Measurements from ENCODE around the gene KCNE1. TPM values are rescaled to one million over a fixed set of nuclear protein-coding genes. Genes with fewer than 3 reads are reported as not detected.
"Not testable (repeated sequence)": the region's sequence is repeated elsewhere in the genome, so short reads cannot be mapped to it uniquely, and the experiment has no call there.

KCNE1 gene
- 1 to 10 TPM; 2.3 to 7.2 TPM for total RNA-seq
- polyA plus RNA-seq = 1 to 10 TPM in 1 of 2 donors, under 1 TPM in 1; 0.28 to 2.6 TPM
- long read RNA-seq, donor 1, partial matches to known transcripts = 0 of 2 reads
- long read RNA-seq, donor 1, other reads (novel, unspliced or antisense) = 1 of 2 reads
- long read RNA-seq, donor 2, partial matches to known transcripts = 1 of 2 reads
- long read RNA-seq, donor 2, other reads (novel, unspliced or antisense) = 1 of 2 reads

DNA sequence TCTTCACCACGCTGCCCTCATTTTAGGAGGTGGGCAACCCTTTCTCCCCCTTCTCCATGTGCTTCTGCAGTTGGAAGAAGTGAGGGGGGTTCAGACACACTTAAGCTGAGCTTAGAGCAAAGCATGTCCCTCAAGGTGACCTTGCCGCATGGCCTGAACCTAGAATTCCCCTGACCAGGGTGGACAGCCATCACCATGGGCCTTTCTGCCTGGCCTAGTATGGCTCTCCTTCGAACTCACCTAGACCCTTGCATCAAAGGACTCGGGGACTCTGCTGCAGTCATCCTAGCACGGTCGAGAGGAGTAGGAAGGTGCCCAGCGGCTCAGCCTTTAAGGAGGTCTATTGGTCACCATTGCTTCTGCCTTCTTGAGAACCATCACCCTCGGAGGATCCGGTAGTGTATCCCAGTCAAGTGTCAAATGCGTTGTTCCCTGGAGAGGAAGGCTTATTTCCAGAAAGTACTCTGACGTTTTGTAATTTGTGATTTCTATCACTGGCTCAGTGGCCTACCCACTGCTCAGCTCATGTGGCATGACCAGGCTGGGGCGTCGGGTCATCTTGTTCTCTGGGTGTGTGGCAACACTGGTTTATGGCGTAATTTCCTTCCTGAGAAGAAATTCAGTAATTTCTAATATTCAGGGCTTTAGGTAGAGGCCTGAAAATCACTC, at the start of gene KCNE1:
Gene KCNE1 (minus strand): TSS at position 424 of the 669 bp plus-strand sequence. CDS start 62,576 bp downstream, outside the sequence.
- ATAC-seq (ENCODE audit: low FRiP score) (peak; percentile 49), DNase-seq (peak in 1 of 2 donors; percentile 79)
- no peak within 1 kb of the TSS for H3K27ac ChIP-seq (ENCODE audit: low read depth in 1 of 2, low read length in 2 of 2)
- no peaks in the 10 kb centered on the region for H3K27me3 ChIP-seq (ENCODE audit: control insufficient read depth in 1 of 2, insufficient read depth in 2 of 2, low read length in 1 of 2)
- intact Hi-C loops (cut with DNase I) = no loop called here
- 93 to 96% methylated on average over 14 of the region's 14 CpGs for WGBS, 2 donors
- H3K4me3 ChIP-seq (ENCODE audit: low read length in 2 of 2) = no peak within 1 kb of the TSS
- no peaks in the 10 kb centered on the region for H3K36me3 ChIP-seq (ENCODE audit: control insufficient read depth in 1 of 2, insufficient read depth in 2 of 2, low read length in 1 of 2)
- H3K9me3 ChIP-seq (ENCODE audit: control insufficient read depth, low read length) = no peaks in the 10 kb centered on the region
- H3K4me1 ChIP-seq (ENCODE audit: control insufficient read depth in 1 of 2, insufficient read depth in 2 of 2, low read length in 2 of 2) = no peaks in the 10 kb centered on the region

DNA sequence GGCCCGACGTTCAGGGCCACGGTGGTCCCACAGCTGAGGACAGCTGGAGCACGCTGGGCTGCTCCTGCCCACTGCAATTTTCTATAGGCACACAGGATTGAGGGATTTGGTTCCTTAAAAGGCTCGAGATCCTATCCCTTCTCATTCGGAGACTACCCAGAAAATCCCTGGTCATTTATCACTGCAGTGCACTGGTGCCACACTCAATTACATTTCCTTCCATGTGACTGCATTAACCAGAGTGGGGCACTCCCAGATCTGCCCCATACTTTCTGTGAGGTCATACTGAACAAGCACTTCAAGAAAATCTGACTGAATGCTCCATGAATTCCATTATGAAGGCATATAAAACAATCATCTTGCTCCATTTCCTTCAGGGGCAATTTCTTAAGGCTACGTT, 49.8 kb upstream of the KCNE1 start:
- DNase-seq (no peak), ATAC-seq (ENCODE audit: low FRiP score) (no peak)
- Histone ChIP-seq H3K27ac (ENCODE audit: low read depth in 1 of 2, low read length in 2 of 2) (no peak overlapping the region), H3K36me3 (ENCODE audit: control insufficient read depth in 1 of 2, insufficient read depth in 2 of 2, low read length in 1 of 2) (no peaks in the 10 kb centered on the region), H3K4me1 (ENCODE audit: control insufficient read depth in 1 of 2, insufficient read depth in 2 of 2, low read length in 2 of 2) (no peaks in the 10 kb centered on the region), H3K9me3 (ENCODE audit: control insufficient read depth, low read length) (no peaks in the 10 kb centered on the region), H3K4me3 (ENCODE audit: low read length in 2 of 2) (no peak overlapping the region), H3K27me3 (ENCODE audit: control insufficient read depth in 1 of 2, insufficient read depth in 2 of 2, low read length in 1 of 2) (no peaks in the 10 kb centered on the region)
- 62 to 67% methylated on average over 7 of the region's 7 CpGs for WGBS, 2 donors
- intact Hi-C loops (cut with DNase I) = loop anchor here in 1 of 2 donors (5.0 kb wide), 1 partner anchor 40 kb away; no protein-coding TSS in a partner anchor

DNA sequence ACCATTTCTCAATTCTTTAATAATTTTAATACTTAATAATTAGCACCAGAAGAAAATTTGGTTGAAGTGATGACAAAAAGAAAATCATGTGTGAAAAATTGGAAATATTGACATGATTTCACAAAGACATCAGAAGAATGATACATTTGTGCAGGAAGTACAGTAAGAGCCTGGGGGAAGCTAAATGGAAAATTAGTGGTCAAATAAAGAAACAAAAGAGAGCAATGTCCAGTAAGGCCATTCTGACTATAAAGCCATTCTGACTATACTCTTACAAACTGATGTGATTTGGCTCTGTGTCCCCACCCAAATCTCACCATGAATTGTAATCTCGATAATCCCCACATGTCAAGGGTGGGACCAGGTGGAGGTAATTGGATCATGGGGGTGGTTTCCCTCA, 48.6 kb upstream of the KCNE1 start:
- no peaks in the 10 kb centered on the region for H3K9me3 ChIP-seq (ENCODE audit: control insufficient read depth, low read length)
- ATAC-seq (ENCODE audit: low FRiP score) = no peak
- intact Hi-C loops (cut with DNase I) = loop anchor here in 1 of 2 donors (5.0 kb wide), 1 partner anchor 38 kb away; no protein-coding TSS in a partner anchor
- no peaks in the 10 kb centered on the region for H3K4me1 ChIP-seq (ENCODE audit: control insufficient read depth in 1 of 2, insufficient read depth in 2 of 2, low read length in 2 of 2)
- H3K27ac ChIP-seq (ENCODE audit: low read depth in 1 of 2, low read length in 2 of 2) = no peak overlapping the region
- DNase-seq = no peak
- no peak overlapping the region for H3K4me3 ChIP-seq (ENCODE audit: low read length in 2 of 2)
- H3K36me3 ChIP-seq (ENCODE audit: control insufficient read depth in 1 of 2, insufficient read depth in 2 of 2, low read length in 1 of 2) = no peaks in the 10 kb centered on the region
- WGBS, 2 donors = 0% methylated on average over 1 of the region's 1 CpG
- no peaks in the 10 kb centered on the region for H3K27me3 ChIP-seq (ENCODE audit: control insufficient read depth in 1 of 2, insufficient read depth in 2 of 2, low read length in 1 of 2)

DNA sequence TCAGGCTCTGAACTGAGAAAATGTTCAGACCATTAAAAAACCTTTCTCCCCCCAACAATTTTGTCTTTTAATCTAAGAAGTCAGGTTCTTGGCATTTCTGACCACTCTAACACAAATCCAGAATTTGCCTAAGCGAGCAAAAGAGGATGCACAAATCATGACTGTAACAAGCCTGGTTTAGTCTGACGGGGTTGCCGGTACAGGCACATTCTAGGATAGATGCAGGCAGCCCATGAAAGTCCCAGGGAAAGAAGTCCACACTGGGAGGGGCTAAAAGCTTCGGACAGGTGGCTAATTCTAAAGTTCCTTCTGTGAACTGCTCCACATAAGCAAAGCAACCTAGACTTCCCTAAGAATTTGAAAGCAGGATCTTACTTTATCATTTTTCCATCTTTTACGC, 48.0 kb upstream of the KCNE1 start:
- intact Hi-C loops (cut with DNase I) = loop anchor here in 1 of 2 donors (5.0 kb wide), 1 partner anchor 38 kb away; no protein-coding TSS in a partner anchor
- no peaks in the 10 kb centered on the region for H3K36me3 ChIP-seq (ENCODE audit: control insufficient read depth in 1 of 2, insufficient read depth in 2 of 2, low read length in 1 of 2)
- H3K27ac ChIP-seq (ENCODE audit: low read depth in 1 of 2, low read length in 2 of 2) = no peak overlapping the region
- DNase-seq (no peak), ATAC-seq (ENCODE audit: low FRiP score) (no peak)
- no peaks in the 10 kb centered on the region for H3K9me3 ChIP-seq (ENCODE audit: control insufficient read depth, low read length)
- H3K4me1 ChIP-seq (ENCODE audit: control insufficient read depth in 1 of 2, insufficient read depth in 2 of 2, low read length in 2 of 2) = no peaks in the 10 kb centered on the region
- 91 to 93% methylated on average over 5 of the region's 5 CpGs for WGBS, 2 donors
- no peak overlapping the region for H3K4me3 ChIP-seq (ENCODE audit: low read length in 2 of 2)
- H3K27me3 ChIP-seq (ENCODE audit: control insufficient read depth in 1 of 2, insufficient read depth in 2 of 2, low read length in 1 of 2) = no peaks in the 10 kb centered on the region

DNA sequence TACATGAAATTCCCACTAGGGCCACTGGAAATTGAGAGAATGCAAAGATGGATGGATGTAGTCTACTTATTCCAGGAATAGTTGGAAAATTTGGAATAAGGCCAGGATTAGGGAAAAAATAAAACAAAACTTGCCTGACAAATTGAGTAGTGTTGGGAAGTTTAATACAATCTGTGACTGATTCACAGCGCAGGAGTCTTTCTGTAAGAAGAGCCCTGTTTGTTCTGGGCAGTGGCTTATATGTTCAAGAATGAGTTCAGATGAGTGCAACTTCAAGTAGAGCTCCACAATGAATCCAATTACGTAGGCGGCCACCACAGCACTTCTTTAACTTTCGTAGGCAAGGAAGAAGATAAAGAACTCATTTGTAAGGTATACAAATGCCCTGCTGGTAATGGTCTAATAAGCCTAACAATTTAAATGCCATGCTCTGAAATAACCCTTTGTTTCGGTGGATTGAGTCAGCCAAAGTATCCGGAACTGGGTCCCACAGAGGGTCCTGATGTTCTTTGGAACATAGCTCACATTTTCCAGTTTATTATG, 47.1 kb upstream of the KCNE1 start:
- Histone ChIP-seq H3K27ac (ENCODE audit: low read depth in 1 of 2, low read length in 2 of 2) (no peak overlapping the region), H3K27me3 (ENCODE audit: control insufficient read depth in 1 of 2, insufficient read depth in 2 of 2, low read length in 1 of 2) (no peaks in the 10 kb centered on the region), H3K36me3 (ENCODE audit: control insufficient read depth in 1 of 2, insufficient read depth in 2 of 2, low read length in 1 of 2) (no peaks in the 10 kb centered on the region), H3K4me3 (ENCODE audit: low read length in 2 of 2) (no peak overlapping the region), H3K9me3 (ENCODE audit: control insufficient read depth, low read length) (no peaks in the 10 kb centered on the region), H3K4me1 (ENCODE audit: control insufficient read depth in 1 of 2, insufficient read depth in 2 of 2, low read length in 2 of 2) (no peaks in the 10 kb centered on the region)
- DNase-seq (no peak), ATAC-seq (ENCODE audit: low FRiP score) (no peak)
- intact Hi-C loops (cut with DNase I) = no loop called here
- 70 to 79% methylated on average over 6 of the region's 6 CpGs for WGBS, 2 donors

DNA sequence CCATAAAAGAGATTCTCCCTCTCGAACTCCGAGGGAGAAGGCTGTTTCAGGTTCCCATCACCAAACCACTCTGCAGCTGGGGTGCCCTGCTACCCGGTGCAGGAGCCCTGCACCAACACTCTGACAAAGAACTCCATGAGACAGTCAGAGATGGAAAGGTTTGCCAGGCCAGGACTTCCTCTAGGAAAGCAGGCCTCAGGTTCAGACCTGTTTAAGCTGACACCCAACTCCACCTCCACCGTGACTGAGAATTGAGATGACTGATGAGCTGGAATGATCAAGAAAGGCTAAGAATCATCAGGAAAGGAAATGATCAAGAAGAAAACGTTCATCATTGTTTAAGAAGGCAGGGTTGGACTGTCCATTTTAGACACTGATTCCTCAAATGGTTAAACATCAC, 46.2 kb upstream of the KCNE1 start:
- no peaks in the 10 kb centered on the region for H3K36me3 ChIP-seq (ENCODE audit: control insufficient read depth in 1 of 2, insufficient read depth in 2 of 2, low read length in 1 of 2)
- ATAC-seq (ENCODE audit: low FRiP score) = no peak
- H3K27me3 ChIP-seq (ENCODE audit: control insufficient read depth in 1 of 2, insufficient read depth in 2 of 2, low read length in 1 of 2) = no peaks in the 10 kb centered on the region
- DNase-seq = no peak
- H3K9me3 ChIP-seq (ENCODE audit: control insufficient read depth, low read length) = no peaks in the 10 kb centered on the region
- no peak overlapping the region for H3K4me3 ChIP-seq (ENCODE audit: low read length in 2 of 2)
- H3K4me1 ChIP-seq (ENCODE audit: control insufficient read depth in 1 of 2, insufficient read depth in 2 of 2, low read length in 2 of 2) = no peaks in the 10 kb centered on the region
- intact Hi-C loops (cut with DNase I) = no loop called here
- H3K27ac ChIP-seq (ENCODE audit: low read depth in 1 of 2, low read length in 2 of 2) = no peak overlapping the region
- 88 to 92% methylated on average over 5 of the region's 5 CpGs for WGBS, 2 donors

DNA sequence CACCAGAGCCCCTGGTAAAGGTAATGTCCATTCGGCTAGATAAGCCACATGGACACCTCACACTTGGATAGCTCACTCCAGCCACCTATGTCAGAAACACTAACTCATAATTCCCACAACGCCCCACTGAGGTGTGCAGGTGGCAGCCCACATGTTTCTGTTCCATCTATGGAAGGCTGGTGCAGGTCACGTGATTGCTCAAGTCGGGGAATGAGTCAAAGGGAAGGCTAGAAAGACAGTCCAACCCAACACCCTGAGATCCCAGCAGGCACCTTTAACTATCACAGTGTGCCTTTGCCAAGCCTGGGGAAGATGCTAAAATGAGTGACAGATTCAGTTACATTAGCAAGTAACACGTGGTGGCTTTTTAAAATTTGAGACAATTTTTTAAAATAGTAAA, 45.3 kb upstream of the KCNE1 start:
- Histone ChIP-seq H3K36me3 (ENCODE audit: control insufficient read depth in 1 of 2, insufficient read depth in 2 of 2, low read length in 1 of 2) (no peaks in the 10 kb centered on the region), H3K4me3 (ENCODE audit: low read length in 2 of 2) (no peak overlapping the region), H3K9me3 (ENCODE audit: control insufficient read depth, low read length) (no peaks in the 10 kb centered on the region), H3K4me1 (ENCODE audit: control insufficient read depth in 1 of 2, insufficient read depth in 2 of 2, low read length in 2 of 2) (no peaks in the 10 kb centered on the region), H3K27ac (ENCODE audit: low read depth in 1 of 2, low read length in 2 of 2) (no peak overlapping the region), H3K27me3 (ENCODE audit: control insufficient read depth in 1 of 2, insufficient read depth in 2 of 2, low read length in 1 of 2) (no peaks in the 10 kb centered on the region)
- DNase-seq (no peak), ATAC-seq (ENCODE audit: low FRiP score) (no peak)
- 86 to 88% methylated on average over 5 of the region's 5 CpGs for WGBS, 2 donors
- intact Hi-C loops (cut with DNase I) = no loop called here

DNA sequence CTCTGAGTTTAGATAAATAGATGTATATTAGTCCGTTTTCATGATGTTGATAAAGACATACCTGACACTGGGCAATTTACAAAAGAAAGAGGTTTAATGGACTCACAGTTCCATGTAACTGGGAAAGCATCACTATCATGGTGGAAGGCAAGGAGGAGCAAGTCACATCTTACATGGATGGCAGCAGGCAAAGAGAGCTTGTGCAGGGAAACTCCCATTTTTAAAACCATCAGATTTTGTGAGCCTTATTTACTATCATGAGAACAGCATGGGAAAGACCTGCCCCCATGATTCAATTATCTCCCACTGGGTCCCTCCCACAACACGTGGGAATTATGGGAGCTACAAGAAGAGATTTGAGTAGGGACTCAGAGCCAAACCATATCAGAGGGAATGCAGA, 42.7 kb upstream of the KCNE1 start:
- DNase-seq; intact Hi-C loops (cut with DNase I); ATAC-seq (ENCODE audit: low FRiP score); H3K27me3 ChIP-seq (ENCODE audit: control insufficient read depth in 1 of 2, insufficient read depth in 2 of 2, low read length in 1 of 2); H3K4me1 ChIP-seq (ENCODE audit: control insufficient read depth in 1 of 2, insufficient read depth in 2 of 2, low read length in 2 of 2); H3K9me3 ChIP-seq (ENCODE audit: control insufficient read depth, low read length); H3K4me3 ChIP-seq (ENCODE audit: low read length in 2 of 2); H3K27ac ChIP-seq (ENCODE audit: low read depth in 1 of 2, low read length in 2 of 2); H3K36me3 ChIP-seq (ENCODE audit: control insufficient read depth in 1 of 2, insufficient read depth in 2 of 2, low read length in 1 of 2): not testable (repeated sequence)
- WGBS, 2 donors = 88 to 91% methylated on average over 2 of the region's 2 CpGs

DNA sequence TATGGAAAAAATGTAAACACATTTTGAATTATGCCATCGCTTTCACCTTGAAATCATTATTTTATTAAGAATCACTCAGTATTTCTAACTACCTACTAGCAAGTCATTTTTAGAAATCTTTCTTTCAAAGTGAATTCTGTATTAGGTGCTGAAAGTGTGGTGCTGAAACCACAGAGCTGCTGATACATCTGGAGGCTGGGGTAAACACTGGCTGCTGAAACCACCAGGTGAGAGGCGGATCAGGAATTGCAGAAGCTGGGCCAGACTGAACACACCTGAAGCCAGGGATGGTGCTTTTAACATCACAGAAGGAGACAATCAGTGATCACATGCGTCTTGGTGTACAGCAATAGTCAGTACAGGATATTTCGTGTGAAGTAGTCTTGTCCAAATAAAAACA, 42.2 kb upstream of the KCNE1 start:
- no peaks in the 10 kb centered on the region for H3K4me1 ChIP-seq (ENCODE audit: control insufficient read depth in 1 of 2, insufficient read depth in 2 of 2, low read length in 2 of 2)
- no peak for DNase-seq
- no peaks in the 10 kb centered on the region for H3K27me3 ChIP-seq (ENCODE audit: control insufficient read depth in 1 of 2, insufficient read depth in 2 of 2, low read length in 1 of 2)
- no peak overlapping the region for H3K27ac ChIP-seq (ENCODE audit: low read depth in 1 of 2, low read length in 2 of 2)
- H3K9me3 ChIP-seq (ENCODE audit: control insufficient read depth, low read length) = no peaks in the 10 kb centered on the region
- H3K4me3 ChIP-seq (ENCODE audit: low read length in 2 of 2) = no peak overlapping the region
- no peak for ATAC-seq (ENCODE audit: low FRiP score)
- 98% methylated on average over 4 of the region's 4 CpGs for WGBS, 2 donors
- intact Hi-C loops (cut with DNase I) = no loop called here
- no peaks in the 10 kb centered on the region for H3K36me3 ChIP-seq (ENCODE audit: control insufficient read depth in 1 of 2, insufficient read depth in 2 of 2, low read length in 1 of 2)
